ENCODE measurements around the gene ZFYVE21.

Gene ZFYVE21

GRCh38 chr14:103716899-103717411, 1.3 kb downstream of the ZFYVE21 start:
- Histone ChIP-seq H3K4me1 (ENCODE audit: control insufficient read depth, insufficient read depth, low read length) (peaks cover 25% of the 10 kb centered on the region), H3K27me3 (replicated peaks; ENCODE audit: control insufficient read depth, insufficient read depth, low read length) (no peaks in the 10 kb centered on the region), H3K9ac (ENCODE audit: low read length) (peak overlapping the region; percentile 83), H3K4me3 (ENCODE audit: low read length) (peak overlapping the region; percentile 84), H3K36me3 (ENCODE audit: control insufficient read depth, insufficient read depth, low read length, severe bottlenecking) (no peaks in the 10 kb centered on the region), H3K9me3 (ENCODE audit: control insufficient read depth, low read length) (no peaks in the 10 kb centered on the region)
- no peak for DNase-seq (ENCODE audit: low read depth)

DNA sequence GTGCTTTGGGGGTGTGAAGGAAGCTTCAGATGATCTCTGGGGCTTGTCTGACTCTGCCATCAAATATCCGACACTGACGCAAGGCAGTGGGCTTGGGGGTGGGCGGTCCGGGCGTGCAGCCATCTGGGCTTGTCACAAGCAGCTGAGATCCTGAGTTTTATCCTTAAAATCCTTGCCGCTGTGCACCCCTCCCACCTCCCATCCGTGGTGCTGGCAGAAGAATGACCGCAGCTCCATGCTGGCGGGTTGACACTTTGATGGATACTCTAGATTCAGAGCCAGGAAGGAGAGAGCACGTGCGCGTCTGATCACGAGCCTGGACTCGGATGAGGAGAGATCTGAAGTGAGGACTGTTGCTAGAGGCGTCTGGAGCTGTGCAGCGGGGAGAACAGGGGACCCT, 3.0 kb downstream of the ZFYVE21 start:
- H3K9me3 ChIP-seq (ENCODE audit: control insufficient read depth, low read length), result no peaks in the 10 kb centered on the region
- H3K4me1 ChIP-seq (ENCODE audit: control insufficient read depth, insufficient read depth, low read length), result peaks cover 33% of the 10 kb centered on the region
- H3K27me3 ChIP-seq (replicated peaks; ENCODE audit: control insufficient read depth, insufficient read depth, low read length), result no peaks in the 10 kb centered on the region
- H3K36me3 ChIP-seq (ENCODE audit: control insufficient read depth, insufficient read depth, low read length, severe bottlenecking), result no peaks in the 10 kb centered on the region
- no peak overlapping the region for H3K4me3 ChIP-seq (ENCODE audit: low read length)
- no peak for DNase-seq (ENCODE audit: low read depth)
- H3K9ac ChIP-seq (ENCODE audit: low read length), result no peak overlapping the region

DNA sequence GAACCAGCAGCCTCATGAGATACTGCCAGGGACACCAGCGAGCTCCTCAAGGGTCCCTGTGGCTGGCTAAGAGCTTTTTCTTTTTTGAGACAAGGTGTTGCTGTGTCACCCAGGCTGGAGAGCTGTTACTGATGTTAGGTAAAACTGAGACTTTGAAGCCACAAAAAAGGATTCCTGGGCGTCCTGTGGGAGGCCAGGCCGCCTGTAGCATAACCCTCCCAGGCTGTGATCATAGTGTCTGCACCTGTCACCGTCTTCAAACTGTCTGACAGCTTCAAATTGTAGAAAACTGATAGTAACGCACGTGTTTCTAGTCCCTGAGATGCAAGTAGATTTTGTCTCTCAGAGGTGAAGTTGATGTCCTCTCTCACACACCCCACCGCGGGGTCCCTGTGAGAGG, 4.1 kb downstream of the ZFYVE21 start:
- peaks cover 41% of the 10 kb centered on the region for H3K4me1 ChIP-seq (ENCODE audit: control insufficient read depth, insufficient read depth, low read length)
- no peak overlapping the region for H3K9ac ChIP-seq (ENCODE audit: low read length)
- no peak overlapping the region for H3K4me3 ChIP-seq (ENCODE audit: low read length)
- H3K27me3 ChIP-seq (replicated peaks; ENCODE audit: control insufficient read depth, insufficient read depth, low read length), result no peaks in the 10 kb centered on the region
- DNase-seq (ENCODE audit: low read depth), result no peak
- H3K36me3 ChIP-seq (ENCODE audit: control insufficient read depth, insufficient read depth, low read length, severe bottlenecking), result no peaks in the 10 kb centered on the region
- no peaks in the 10 kb centered on the region for H3K9me3 ChIP-seq (ENCODE audit: control insufficient read depth, low read length)

DNA sequence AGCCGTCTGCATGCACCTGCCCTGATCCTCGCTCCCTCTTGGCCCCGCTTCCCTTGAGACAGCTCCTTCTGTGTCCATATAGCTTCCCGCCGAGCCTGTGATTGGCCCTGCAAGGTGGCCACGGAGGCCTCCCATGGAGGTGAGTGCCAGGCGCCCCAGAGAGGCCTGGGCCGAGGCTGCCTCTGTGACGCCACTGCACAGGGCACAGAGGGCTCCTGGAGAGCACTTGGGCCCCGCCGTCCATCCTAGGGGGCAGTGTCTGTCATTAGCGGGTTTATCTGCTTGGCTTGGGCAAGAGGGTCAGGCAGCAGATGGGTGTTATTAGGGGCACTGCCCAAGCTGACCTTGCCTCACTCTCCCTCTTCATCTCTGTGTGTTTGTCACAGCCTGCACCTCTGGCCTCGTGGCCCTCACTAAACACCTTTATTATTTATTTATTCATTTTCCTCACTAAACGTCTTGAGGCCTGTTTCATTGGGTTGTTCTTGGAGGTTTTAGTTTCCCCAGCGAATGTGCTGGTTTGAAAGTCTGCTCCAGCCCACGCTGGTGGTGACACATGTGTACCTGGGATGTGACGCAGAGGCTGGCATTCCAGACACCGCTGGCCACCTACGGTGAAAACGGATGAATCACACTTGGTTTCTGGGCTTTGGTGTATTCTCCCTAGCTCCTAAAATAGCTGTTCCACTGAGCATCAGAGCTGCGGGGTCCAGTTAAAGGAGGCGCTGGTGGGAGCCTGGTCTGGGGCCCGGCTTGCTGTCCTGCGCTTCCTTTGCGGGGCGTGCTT, 5.9 kb downstream of the ZFYVE21 start:
- Histone ChIP-seq H3K36me3 (ENCODE audit: control insufficient read depth, insufficient read depth, low read length, severe bottlenecking) (peaks cover 5% of the 10 kb centered on the region), H3K9ac (ENCODE audit: low read length) (no peak overlapping the region), H3K27me3 (replicated peaks; ENCODE audit: control insufficient read depth, insufficient read depth, low read length) (no peaks in the 10 kb centered on the region), H3K4me1 (ENCODE audit: control insufficient read depth, insufficient read depth, low read length) (peaks cover 39% of the 10 kb centered on the region), H3K9me3 (ENCODE audit: control insufficient read depth, low read length) (no peaks in the 10 kb centered on the region), H3K4me3 (ENCODE audit: low read length) (no peak overlapping the region)
- DNase-seq (ENCODE audit: low read depth), result no peak

GRCh38 chr14:103723748-103724081, 8.1 kb downstream of the ZFYVE21 start:
- Histone ChIP-seq H3K27me3 (replicated peaks; ENCODE audit: control insufficient read depth, insufficient read depth, low read length) (no peaks in the 10 kb centered on the region), H3K4me3 (ENCODE audit: low read length) (no peak overlapping the region), H3K4me1 (ENCODE audit: control insufficient read depth, insufficient read depth, low read length) (peaks cover 23% of the 10 kb centered on the region), H3K9me3 (ENCODE audit: control insufficient read depth, low read length) (no peaks in the 10 kb centered on the region), H3K9ac (ENCODE audit: low read length) (peak overlapping the region; percentile 25), H3K36me3 (ENCODE audit: control insufficient read depth, insufficient read depth, low read length, severe bottlenecking) (peaks cover 16% of the 10 kb centered on the region)
- no peak for DNase-seq (ENCODE audit: low read depth)

GRCh38 chr14:103724116-103724515, 8.5 kb downstream of the ZFYVE21 start:
- H3K9me3 ChIP-seq (ENCODE audit: control insufficient read depth, low read length), result no peaks in the 10 kb centered on the region
- no peak overlapping the region for H3K4me3 ChIP-seq (ENCODE audit: low read length)
- H3K27me3 ChIP-seq (replicated peaks; ENCODE audit: control insufficient read depth, insufficient read depth, low read length), result no peaks in the 10 kb centered on the region
- peaks cover 20% of the 10 kb centered on the region for H3K4me1 ChIP-seq (ENCODE audit: control insufficient read depth, insufficient read depth, low read length)
- DNase-seq (ENCODE audit: low read depth), result no peak
- H3K36me3 ChIP-seq (ENCODE audit: control insufficient read depth, insufficient read depth, low read length, severe bottlenecking), result peaks cover 20% of the 10 kb centered on the region
- H3K9ac ChIP-seq (ENCODE audit: low read length), result no peak overlapping the region

DNA sequence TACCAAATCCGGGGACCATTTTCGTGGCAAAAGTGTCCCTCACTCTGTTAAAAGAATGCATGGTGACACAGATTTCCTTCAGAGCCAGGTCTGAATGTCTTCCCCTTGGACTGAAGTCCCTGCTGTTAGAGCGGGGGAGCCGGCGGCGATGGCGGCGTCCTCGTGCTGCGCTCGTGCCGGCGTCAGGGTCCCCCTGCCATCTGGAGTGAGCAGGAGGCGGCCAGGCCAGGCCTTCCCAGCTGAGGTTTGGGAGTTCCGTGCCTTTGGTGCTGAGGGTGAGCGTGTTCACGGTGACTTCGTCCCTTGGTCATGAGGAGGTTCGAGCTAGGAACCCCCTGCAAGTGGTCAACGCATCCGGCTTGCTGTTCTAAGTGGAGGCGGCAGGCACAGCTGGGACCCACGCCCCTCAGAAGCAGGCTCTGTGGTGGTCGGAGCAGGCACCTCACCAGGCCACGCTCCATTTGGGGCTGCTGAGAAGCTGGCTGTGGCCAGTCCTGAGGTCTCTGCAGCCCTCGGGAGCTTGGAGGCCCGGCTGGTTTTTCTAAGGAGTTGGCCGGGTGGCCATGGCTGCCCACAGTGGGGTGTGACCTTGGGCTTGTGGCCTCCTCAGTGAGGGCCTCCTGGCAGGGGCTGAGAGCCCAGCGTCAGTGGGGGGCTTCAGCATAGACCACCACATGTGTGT, 9.5 kb downstream of the ZFYVE21 start:
- no peak for DNase-seq (ENCODE audit: low read depth)
- Histone ChIP-seq H3K27me3 (replicated peaks; ENCODE audit: control insufficient read depth, insufficient read depth, low read length) (no peaks in the 10 kb centered on the region), H3K9me3 (ENCODE audit: control insufficient read depth, low read length) (no peaks in the 10 kb centered on the region), H3K4me1 (ENCODE audit: control insufficient read depth, insufficient read depth, low read length) (peaks cover 20% of the 10 kb centered on the region), H3K9ac (ENCODE audit: low read length) (no peak overlapping the region), H3K4me3 (ENCODE audit: low read length) (no peak overlapping the region), H3K36me3 (ENCODE audit: control insufficient read depth, insufficient read depth, low read length, severe bottlenecking) (peaks cover 30% of the 10 kb centered on the region)

DNA sequence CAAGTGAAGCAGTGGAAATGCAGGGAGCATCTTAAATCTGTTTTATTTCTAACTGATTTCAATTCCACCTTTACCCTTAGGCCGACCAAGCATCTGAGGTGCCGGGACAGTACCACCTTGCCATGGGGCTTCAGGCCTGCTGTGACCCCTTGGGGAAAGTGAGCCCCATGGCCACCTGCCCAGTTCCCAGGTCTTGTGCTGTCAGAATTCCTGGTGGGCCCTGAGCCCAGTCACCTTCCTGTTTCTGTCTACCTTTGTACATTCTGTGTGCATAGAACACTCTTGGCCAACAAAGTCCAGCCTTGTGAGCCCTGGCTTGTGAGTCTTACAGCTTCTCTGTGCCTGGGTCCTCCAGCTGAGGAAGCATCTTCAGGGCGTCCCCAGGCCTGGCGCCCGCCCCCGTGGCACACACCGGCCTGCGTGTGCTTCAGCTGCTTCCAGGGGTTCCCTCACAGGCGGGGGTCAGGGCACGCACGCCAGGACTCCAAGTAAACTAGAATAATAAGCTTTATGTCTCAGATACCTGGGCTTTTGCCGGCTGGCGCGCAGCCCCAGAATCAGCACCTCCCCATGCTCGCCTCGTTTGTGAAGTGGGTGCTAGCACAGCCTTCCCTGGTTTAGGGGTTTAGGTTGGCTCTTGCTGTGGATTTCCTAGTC, 10.3 kb downstream of the ZFYVE21 start:
- Histone ChIP-seq H3K4me1 (ENCODE audit: control insufficient read depth, insufficient read depth, low read length) (peaks cover 20% of the 10 kb centered on the region), H3K36me3 (ENCODE audit: control insufficient read depth, insufficient read depth, low read length, severe bottlenecking) (peaks cover 37% of the 10 kb centered on the region)

GRCh38 chr14:103726474-103726873, 10.9 kb downstream of the ZFYVE21 start:
- Histone ChIP-seq H3K9ac (ENCODE audit: low read length) (no peak overlapping the region), H3K27me3 (replicated peaks; ENCODE audit: control insufficient read depth, insufficient read depth, low read length) (no peaks in the 10 kb centered on the region), H3K9me3 (ENCODE audit: control insufficient read depth, low read length) (no peaks in the 10 kb centered on the region), H3K36me3 (ENCODE audit: control insufficient read depth, insufficient read depth, low read length, severe bottlenecking) (peaks cover 38% of the 10 kb centered on the region), H3K4me3 (ENCODE audit: low read length) (no peak overlapping the region), H3K4me1 (ENCODE audit: control insufficient read depth, insufficient read depth, low read length) (peaks cover 20% of the 10 kb centered on the region)
- no peak for DNase-seq (ENCODE audit: low read depth)

More for the DNA sequence above, 10.3 kb downstream of the ZFYVE21 start:
- Histone ChIP-seq H3K9me3 (ENCODE audit: control insufficient read depth, low read length) (no peaks in the 10 kb centered on the region), H3K9ac (ENCODE audit: low read length) (no peak overlapping the region), H3K27me3 (replicated peaks; ENCODE audit: control insufficient read depth, insufficient read depth, low read length) (no peaks in the 10 kb centered on the region), H3K4me3 (ENCODE audit: low read length) (no peak overlapping the region)
- no peak for DNase-seq (ENCODE audit: low read depth)

GRCh38 chr14:103727313-103727980, 11.8 kb downstream of the ZFYVE21 start:
- Histone ChIP-seq H3K4me1 (ENCODE audit: control insufficient read depth, insufficient read depth, low read length) (peaks cover 20% of the 10 kb centered on the region), H3K9ac (ENCODE audit: low read length) (no peak overlapping the region), H3K4me3 (ENCODE audit: low read length) (no peak overlapping the region), H3K36me3 (ENCODE audit: control insufficient read depth, insufficient read depth, low read length, severe bottlenecking) (peaks cover 45% of the 10 kb centered on the region), H3K27me3 (replicated peaks; ENCODE audit: control insufficient read depth, insufficient read depth, low read length) (no peaks in the 10 kb centered on the region), H3K9me3 (ENCODE audit: control insufficient read depth, low read length) (no peaks in the 10 kb centered on the region)
- no peak for DNase-seq (ENCODE audit: low read depth)

DNA sequence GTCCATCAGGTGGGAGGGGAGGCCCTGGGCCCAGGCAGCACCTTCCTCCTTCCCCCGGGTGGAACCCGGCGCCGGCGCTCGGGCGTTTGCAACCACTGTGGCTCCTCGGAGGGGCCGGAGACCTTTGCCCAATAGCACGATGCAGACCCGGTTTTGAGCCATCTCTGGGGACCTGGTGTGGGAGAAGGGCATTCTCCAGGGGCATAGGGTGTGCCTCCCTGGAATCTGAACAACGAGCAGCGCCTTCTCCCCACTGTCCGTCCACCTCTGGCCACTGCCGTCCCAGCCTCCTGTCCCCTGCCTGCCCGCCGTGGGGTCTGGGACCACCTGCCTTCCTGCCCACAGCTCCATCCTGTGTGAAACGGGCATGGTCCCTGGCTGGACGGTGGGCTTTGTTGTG, 12.5 kb downstream of the ZFYVE21 start:
- Histone ChIP-seq H3K27me3 (replicated peaks; ENCODE audit: control insufficient read depth, insufficient read depth, low read length) (no peaks in the 10 kb centered on the region), H3K4me3 (ENCODE audit: low read length) (no peak overlapping the region), H3K9me3 (ENCODE audit: control insufficient read depth, low read length) (no peaks in the 10 kb centered on the region), H3K4me1 (ENCODE audit: control insufficient read depth, insufficient read depth, low read length) (peaks cover 16% of the 10 kb centered on the region), H3K9ac (ENCODE audit: low read length) (no peak overlapping the region), H3K36me3 (ENCODE audit: control insufficient read depth, insufficient read depth, low read length, severe bottlenecking) (peaks cover 51% of the 10 kb centered on the region)
- DNase-seq (ENCODE audit: low read depth), result no peak

All from adipocyte (in vitro differentiated cells).